Inferior parietal cortex (tissue), 1 donor: ENCODE measurements around the gene MAGOHB.
"Not testable (repeated sequence)": the region's sequence is repeated elsewhere in the genome, so short reads cannot be mapped to it uniquely, and the experiment has no call there.

Source experiments
- DNase-seq: peaks from one replicate; pipeline ENCODE4 v3.0.0-alpha.2; 2016; ENCODE audit errors: extremely low spot score

Gene MAGOHB

DNA sequence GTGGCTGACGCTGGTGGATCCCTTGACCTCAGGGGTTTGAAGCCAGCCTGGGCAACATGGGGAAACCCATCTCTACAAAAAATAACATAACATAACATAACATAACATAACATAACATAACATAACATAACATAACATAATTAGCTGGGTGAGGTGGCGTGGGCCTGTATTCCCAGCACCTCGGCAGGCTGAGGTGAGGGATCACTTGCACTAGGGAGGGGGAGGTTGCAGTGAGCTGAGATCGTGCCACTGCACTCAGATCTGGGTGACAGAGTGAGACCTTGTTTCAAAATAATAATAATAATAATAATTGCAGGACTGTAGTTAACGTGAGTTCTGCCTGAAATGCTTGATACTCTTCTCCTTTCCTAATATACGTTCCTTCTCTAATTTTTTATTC, 1.3 kb downstream of the MAGOHB start:
- no peak for DNase-seq

DNA sequence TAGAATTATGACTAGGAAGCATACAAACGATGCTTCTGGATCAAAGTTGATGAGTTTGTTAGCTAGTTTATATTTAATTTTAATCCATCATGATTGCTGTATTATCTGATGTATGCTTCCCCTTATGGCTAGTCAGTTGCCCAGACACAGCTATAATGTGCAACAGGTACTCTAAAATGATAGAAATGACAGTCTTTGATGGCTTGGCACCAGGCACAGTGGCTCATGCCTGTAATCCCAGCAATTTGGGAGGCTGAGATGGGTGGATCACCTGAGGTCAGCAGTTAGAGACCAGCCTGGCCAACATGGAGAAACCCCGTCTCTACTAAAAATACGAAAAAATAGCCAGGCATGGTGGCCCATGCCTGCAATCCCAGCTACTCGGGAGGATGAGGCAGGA, 2.2 kb downstream of the MAGOHB start:
- not testable (repeated sequence) for DNase-seq

DNA sequence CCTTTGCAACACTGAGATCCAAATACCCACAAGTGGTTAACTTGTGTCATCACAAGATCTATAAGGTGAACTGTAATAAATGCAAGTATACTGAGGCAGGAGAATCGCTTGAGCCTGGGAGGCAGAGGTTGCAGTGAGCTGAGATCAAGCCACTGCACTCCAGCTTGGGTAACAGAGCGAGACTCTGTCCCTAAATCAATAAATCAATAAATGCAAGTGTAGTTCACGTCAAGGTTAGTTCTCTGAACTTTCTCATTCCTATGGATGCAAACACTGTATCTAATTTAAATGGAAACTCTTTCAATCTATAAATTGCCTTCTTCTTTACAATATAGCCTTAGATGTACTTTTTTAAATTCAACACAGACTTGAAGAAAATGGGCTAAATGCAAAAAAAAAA, 3.2 kb downstream of the MAGOHB start:
- no peak for DNase-seq

DNA sequence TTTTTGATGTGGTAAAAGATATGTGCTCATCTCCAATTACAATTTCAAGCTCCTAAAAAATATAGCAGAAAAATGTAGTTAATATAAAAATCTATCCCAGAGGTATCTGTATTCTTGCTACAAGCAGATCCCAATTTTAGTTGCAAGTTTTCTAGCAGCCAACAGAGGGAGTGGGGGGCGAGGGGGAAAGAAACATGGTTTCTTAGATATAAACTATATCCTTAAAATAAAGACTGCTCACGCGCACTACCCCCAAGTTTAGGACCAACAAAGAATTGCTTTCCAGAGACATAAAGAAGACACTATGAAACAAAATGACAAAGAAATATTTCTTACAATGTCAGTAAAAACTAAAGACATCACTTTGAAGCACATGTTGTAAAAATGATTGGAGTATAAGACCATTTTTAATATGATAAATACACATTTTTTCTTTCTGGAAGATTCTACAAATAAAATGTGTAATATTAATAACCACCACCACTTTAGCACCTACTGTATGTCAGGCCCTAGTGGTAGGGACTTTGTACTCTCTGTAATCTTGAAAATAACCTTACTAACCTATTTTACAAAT, 5.4 kb downstream of the MAGOHB start:
- DNase-seq = no peak

DNA sequence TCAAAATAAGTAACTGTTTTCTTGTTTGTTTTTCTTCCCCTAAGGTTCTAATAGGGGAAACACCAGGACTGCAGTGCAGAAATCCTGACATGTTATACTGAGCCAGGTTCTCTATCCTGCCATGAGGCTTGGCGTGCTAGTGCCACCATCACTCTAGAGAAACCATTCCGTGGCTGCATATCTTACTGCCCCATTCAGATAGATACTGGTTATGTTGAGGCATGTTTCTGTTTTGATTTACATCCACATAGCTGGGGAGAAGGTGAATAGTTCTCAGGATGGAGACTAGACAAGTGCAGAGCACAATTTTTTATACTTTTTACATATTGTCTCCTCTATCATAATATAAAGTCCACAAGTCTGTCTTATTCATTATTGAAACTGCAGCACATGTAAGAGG, 11.5 kb downstream of the MAGOHB start:
- DNase-seq = no peak

DNA sequence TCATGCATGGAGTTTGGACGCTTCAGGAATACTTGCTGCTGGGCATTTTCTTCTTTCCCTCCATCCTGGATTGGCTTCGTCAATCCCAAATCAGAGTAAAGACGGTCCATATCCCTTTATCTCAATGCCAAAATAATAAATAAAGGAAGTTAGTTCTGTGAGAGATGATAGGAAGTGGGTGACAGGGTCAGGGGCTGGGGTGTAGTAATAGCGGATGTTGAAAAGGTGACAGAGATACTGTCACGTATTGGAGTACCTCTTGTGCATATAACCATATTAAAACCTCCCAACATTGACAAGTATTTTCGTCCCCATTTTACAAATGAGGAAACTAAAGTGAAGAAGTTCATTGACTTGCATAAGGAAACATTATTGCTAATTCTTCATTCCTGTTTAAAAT, 12.4 kb downstream of the MAGOHB start:
- DNase-seq = no peak

DNA sequence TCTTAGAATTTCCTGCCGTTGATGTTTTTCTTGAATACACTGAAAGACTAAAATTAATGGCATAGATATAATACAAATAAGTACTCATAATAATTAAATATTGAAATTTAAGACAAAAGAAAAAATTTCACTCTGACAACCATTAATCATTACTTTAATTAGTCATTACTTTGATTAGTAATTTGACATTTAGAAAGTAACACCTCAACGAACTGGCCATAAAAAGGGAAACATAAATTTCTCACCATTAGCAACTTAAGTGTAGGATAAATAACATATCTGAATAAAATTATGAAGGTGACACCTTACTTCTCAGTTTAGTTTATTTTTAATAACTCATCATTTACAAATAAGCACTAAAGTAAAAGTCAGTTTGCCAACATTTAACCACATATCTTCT, 17.5 kb downstream of the MAGOHB start:
- no peak for DNase-seq

DNA sequence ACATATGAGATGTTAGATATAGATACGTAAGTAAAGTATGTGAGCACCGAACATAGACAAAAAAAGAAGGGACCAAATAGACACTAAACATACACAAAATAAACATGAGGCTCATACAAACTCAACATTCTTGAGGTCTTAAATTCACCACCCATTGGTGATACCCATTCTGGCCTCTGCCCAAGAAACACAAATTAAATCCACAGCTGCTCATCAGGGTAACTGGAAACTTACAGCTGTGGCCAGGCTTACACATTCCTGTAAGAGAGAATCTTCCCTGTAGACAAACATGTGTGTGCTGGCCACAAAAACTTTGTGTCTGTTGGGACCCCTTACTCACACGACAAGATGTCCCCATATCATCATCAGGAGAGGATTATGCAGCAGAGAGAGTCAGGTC, 22.4 kb downstream of the MAGOHB start:
- DNase-seq = no peak

DNA sequence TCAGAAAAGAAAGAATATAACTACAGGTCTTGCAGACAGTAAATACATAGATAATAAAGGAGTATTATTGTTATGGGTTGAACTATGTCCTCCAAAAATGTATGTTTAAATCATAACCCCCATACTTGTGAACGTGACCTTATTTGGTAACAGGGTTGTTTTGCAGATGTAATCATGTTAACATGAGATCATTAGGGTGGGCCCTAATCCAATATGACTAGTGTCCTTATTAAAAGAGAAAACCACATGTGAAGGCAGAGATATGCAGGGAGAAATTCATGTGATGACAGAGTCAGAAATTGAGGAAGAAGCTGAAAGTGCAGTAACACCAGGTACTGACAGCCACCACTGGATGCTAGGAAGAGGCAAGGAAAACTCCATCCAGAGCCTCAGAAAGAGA, 29.0 kb downstream of the MAGOHB start:
- no peak for DNase-seq

DNA sequence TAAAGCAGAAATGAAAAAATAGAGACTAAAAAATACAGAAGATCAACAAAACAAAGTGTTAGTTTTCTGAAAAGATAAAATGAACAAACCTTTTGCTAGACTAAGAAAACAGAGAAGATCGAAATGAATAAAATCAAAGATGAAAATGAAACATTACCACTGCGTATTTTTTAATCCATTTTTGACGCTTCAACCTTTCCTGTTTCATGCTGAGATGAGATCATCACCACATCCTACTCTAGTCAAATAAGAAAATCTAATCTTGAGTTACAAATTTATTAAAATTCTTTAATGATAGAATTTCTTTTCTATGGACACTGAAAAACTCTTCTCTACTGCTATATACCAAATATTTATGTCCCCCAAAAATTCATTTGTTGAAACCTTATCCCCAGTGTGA, 30.7 kb downstream of the MAGOHB start:
- DNase-seq = no peak

DNA sequence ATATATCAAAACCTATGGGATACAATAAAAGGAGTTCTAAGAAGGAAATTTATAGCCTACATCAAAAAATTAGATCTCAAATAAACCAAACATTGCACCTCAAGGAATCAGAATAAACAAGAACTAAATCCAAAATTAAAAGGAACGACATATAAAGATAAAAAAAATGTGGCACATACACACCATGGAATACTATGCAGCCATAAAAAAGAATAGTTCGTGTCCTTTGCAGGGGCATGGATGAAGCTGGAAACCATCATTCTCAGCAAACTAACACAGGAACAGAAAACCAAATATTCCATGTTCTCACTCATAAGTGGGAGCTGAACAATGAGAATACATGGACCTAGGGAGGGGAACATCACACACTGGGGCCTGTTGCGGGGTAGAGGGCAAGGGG, 31.3 kb downstream of the MAGOHB start:
- DNase-seq = not testable (repeated sequence)

DNA sequence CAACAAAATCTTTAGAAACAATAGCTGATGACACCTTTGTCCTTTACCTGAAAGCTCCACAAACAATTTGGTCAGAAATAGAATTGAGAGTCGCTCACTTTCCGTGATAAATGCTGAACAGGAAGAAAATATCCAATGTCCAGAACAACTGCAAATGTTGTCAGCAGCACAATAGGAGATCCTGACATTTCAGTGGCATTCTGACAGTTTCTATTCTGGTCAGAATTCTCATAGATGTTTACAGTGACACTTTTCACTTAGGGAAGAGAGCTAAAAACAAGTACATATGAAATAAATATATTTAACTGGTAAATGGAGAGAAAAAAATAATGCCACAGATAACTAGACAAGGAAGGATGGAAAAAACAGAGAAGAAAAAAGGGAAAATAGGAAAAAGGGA, 39.1 kb downstream of the MAGOHB start:
- no peak for DNase-seq

DNA sequence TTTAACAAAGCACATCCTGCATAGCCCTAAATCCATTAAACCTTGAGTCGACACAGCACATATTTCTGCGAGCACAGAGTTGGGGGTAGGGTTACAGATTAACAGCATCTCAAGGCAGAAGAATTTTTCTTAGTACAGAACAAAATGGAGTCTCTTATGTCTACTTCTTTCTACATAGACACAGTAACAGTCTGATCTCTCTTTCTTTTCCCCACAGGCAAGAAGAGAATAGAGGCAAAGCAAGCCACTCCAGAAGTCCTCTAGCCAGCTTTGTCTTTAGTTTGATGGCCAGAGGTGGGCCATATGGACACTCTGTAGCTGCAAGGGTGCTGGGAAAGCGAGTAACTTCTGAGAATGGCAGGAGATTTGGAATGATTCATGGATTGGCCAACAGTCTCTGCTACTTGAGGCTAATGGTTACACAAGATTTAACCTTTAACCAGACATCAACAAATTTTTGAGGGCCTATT, 41.4 kb downstream of the MAGOHB start:
- not testable (repeated sequence) for DNase-seq

DNA sequence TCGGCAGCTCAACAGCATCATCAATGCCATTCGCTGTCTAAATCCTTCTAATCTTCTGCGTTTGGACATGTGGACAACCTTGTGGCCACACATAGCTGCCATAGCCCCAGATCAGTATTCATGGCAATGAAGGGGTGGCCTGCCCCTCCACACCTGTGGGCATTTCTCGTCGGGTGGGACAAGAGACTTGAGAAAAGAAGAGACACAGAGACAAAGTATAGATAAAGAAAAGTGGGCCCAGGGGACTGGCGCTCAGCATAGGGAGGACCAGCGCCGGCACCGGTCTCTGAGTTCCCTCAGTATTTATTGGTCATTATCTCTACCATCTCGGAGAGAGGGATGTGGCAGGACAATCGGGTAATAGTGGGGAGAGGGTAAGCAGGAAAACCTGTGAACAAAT, 42.3 kb downstream of the MAGOHB start:
- DNase-seq = no peak

DNA sequence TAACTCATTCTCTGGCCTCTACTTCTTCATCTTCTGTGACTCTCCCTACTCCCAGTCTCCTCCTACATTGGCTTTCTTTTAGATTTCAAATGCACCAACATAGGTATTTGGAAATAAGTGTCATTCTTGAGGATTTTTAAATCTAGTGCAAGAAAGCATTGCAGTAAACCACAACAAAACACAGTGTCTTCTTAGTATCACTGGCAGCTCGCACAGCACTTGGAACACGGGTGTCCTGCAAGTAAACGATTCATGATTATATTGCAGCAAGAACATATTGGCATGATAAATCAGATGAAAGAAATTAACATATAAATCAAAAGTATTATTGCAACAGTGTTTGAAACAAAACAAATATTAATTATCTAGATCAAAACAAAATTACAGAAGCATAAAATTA, 45.6 kb downstream of the MAGOHB start:
- no peak for DNase-seq

DNA sequence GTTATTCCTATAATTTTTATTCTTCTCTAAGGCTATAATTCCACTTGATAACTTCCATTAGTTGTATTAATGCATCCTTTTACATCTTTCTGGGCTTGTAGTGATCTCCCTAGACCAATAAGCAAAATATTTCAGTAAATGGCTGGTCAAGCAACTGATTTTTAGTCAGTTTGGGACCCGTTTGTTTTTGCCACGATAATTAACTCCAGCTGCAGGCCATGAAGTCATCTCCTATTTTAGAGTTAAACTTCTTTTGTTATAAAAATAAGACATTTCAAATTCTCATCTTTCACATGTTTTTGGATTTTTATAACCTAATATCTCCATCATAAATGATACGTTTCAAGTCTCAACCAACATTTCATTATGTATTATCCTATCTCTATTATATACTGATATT, 49.4 kb downstream of the MAGOHB start:
- DNase-seq = no peak

DNA sequence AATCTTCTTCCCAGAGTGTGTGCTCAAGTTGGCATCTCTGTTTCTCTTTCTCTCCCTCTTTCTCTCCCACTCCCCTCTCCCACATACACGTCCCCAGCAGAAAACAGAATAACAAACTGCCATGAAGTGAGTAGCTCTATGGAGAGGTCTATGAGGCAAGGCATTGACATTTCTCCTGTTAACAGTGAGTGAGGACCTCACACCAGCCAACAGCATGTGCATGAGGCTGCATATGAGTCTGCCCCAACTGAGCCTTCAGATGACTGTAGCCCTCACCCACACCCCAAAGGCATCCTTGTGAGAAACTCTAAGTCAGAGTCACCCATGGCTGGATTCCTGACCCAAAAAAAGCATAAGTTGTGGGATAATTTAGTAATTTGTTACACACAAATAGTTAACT, 50.4 kb downstream of the MAGOHB start:
- no peak for DNase-seq

DNA sequence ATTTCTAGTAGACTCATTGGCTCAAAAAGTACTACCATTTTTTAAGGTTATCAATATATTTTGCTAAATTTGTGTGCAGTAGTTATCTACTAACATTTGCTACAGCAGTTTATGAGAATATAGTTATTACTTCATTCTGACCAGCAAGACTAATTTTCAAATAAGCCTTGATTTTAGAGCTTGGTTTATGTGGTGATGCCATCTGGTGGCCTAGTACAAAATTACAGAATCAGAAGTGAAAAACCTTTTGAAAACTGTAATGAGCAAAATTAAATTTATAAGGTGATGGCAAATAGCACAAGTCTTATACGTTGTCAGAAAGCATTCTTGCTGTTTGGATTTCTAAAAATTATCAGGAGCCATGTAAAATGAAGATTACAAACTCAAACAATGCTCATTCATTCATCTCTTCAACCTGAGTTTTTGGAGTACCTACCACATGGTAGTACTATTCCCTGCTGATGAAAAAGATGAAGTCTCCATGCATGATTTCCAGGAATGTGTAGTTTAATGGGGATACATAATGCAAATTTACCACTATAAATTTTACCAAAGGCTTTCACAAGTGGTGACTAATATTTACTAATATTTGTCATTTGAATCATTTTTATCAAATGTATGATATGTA, 51.0 kb downstream of the MAGOHB start:
- peak; percentile 81 for DNase-seq

DNA sequence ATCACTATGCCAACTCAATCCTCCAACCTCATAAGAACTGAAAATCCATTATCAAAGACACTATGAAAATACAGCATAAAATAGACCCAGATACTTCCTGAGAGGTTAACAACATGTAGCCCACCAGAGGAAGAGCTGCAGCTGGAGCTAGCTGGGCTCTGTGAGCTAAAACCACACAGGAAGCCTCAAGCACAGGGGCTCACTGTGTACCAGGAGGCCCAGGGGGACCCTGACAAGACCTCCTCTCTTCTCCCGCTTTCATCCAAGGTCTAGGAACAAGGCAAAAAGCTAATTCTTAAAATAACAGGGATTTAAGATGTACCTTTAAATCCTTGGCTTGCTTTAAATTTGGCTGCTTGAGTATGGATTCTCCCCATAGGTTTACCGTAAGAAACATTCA, 54.2 kb downstream of the MAGOHB start:
- DNase-seq = no peak

DNA sequence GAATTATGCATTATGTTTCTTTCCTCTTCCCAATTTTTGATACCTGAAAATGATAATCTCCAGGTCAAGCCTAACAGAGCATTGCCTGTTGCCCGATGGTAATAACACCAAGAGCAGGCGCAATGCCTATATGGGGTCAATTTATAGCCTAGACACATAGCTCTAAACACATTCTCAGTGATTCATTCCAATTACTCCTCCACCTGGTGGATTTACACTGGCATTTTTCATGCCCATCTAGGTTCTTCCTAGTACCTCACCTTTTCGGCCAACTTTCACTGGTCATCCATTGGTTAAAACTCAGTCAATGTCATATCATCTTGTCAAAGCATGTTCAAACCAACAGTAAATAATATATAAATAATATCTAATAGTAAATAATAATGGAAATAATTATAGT, 54.6 kb downstream of the MAGOHB start:
- no peak for DNase-seq

DNA sequence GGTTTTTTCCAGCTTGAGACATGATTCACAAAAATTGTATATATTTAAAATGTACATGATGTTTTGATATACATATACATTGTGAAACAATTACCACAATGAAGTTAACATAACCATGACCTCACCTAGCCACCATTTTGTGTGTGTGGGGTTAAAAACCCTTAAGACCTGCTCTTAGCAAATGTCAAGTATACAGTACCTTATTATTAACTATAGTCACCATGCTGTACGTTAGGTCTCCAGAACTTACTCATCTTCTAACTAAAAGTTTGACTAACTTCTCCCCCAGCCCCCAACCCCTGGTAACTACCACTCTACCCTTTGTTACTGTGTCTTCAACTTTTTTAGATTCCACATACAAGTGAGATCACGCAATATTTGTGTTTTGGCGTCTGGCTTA, 55.1 kb downstream of the MAGOHB start:
- DNase-seq = no peak

DNA sequence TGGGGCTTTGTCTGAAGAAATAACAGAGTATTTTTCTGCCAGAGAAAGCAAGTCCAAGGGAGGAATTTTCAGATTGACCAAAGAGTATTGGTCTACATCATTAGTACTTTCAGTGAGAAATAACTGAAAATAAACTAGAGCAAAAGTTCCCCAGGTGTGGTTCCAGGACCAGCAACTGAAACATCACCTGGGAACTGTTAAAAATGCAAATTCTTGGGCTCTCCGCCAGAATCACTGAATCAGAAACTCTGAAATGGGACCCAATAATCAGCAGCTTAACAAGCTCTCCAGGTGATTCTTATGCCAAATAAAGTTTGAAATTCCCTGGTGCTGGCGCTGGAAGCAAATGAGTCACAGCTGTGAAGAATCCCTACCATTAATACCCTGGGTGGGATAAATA, 55.6 kb downstream of the MAGOHB start:
- DNase-seq = no peak

DNA sequence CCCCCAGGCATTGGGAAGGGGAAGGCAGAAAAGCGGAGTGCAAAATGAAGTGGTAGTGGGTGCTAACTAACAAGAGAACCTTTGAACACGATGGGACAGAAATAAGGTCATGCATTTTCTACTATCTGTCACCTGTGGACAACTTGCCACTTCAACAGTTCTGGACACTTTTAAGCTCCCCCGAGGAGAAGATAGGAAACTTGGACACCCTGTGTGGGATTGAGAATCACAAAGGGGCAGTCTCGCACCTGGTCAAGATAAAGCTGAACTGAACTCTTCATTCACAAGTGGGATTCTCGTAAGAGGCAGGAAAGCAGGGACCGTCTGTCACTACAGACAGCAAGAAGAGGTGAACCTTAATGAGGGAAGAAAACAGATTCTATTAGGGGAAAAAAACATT, 56.1 kb downstream of the MAGOHB start:
- no peak for DNase-seq
